Measurements from ENCODE around the gene ASH1L. TPM values are rescaled to one million over a fixed set of nuclear protein-coding genes. Genes with fewer than 3 reads are reported as not detected.
A peak's percentile ranks its signal among the peaks of the same experiment; 100 is the strongest.

ASH1L gene
- total and polyA plus RNA-seq, 2 experiments from 2014 or later, result 23.6 to 24.7 TPM

DNA sequence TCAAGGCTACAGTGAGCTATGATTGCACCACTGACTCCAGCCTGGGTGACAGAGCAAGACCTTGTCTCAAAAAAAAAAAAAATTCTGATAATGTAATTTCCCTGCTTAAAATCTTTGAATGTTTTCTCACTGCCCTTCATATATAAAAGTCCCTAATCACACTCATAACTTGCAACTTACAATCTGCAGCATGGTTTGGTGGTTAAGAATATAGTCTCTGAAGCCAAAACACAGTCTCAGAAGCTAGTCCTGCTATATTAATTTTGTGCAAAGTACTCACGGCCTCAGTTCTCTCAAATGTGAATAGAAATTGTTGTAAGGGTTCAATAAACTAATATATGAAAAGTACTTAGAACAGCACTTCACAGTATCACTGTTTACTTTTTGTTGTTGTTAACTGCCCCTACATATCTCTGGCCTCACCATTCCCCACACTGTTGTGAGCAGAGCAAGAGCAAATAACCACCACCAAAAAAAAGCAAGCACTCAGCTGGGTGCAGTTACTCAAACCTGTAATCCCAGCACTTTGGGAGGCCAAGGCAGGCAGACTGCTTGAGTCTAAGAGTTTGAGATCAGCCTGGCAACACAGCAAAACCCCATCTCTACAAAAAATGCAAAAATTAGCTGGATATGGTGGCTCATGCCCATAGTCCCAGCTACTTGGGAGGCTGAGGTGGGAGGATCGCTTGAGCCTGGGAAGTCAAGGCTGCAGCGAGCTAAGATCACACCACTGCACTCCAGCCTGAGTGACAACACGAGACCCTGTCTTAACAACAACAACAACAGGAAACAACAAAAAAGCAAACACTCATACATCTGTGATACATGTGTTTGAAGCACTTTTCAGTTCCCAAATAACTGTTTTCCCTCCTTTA is 22.4 kb downstream of the ASH1L start:
- ATAC-seq (no peak; the same call in 2 of the 3 replicates), DNase-seq (ENCODE audit: low spot score) (no peak)
- Histone ChIP-seq H3K36me3 (ENCODE audit: insufficient read depth) (no peaks in the 10 kb centered on the region; the same call in 1 of the 2 replicates), H3K9me2 (ENCODE audit: insufficient read depth) (no peaks in the 10 kb centered on the region), H3K4me2 (no peak overlapping the region), H3K27me3 (ENCODE audit: insufficient read depth) (no peaks in the 10 kb centered on the region), H3F3A (replicated peaks; ENCODE audit: low read depth) (no peaks in the 10 kb centered on the region), H3K4me3 (no peak overlapping the region), H4K20me1 (replicated peaks; ENCODE audit: insufficient read depth) (peaks cover 50% of the 10 kb centered on the region), H3K79me2 (replicated peaks; ENCODE audit: insufficient read depth) (peaks cover 100% of the 10 kb centered on the region), H3K4me1 (ENCODE audit: insufficient read depth) (no peaks in the 10 kb centered on the region), H3K27ac (ENCODE audit: low read depth) (peak overlapping the region; percentile 60), H2AFZ (no peak overlapping the region)
- Mint-ChIP-seq H3K27ac (peak overlapping the region; percentile 31; the same call in 1 of the 2 replicates), H3K27me3 (ENCODE audit: insufficient read depth, low read depth, poor library complexity) (no peaks in the 10 kb centered on the region), H3K36me3 (ENCODE audit: low read depth) (no peaks in the 10 kb centered on the region), H3K4me3 (no peak overlapping the region), H3K4me1 (peaks cover 9% of the 10 kb centered on the region), H3K9me3 (no peaks in the 10 kb centered on the region)
- TF ChIP-seq ZNF331 (CRISPR knock-in tag; IDR thresholded peaks at IDR 0.05; ENCODE audit: low read depth) (no peak), EZH2 (IDR thresholded peaks at IDR 0.05; ENCODE audit: low read depth, unreplicated experiment) (no peak), CREB1 (CRISPR knock-in tag; IDR thresholded peaks at IDR 0.05; ENCODE audit: low read depth) (no peak), STAT1 (IDR thresholded peaks at IDR 0.05; ENCODE audit: unreplicated experiment) (no peak), NANOG (IDR thresholded peaks at IDR 0.05; ENCODE audit: borderline replicate concordance) (no peak), ZNF462 (CRISPR knock-in tag; IDR thresholded peaks at IDR 0.05) (no peak), CTCF (conservative IDR thresholded peaks at IDR 0.05; ENCODE audit: low read depth in 2 of 2) (no peak), ETS1 (IDR thresholded peaks at IDR 0.05) (no peak), EZH2phosphoT487 (IDR thresholded peaks at IDR 0.05; ENCODE audit: unreplicated experiment) (no peak), ZNF114 (CRISPR knock-in tag; IDR thresholded peaks at IDR 0.05) (no peak), JUNB (IDR thresholded peaks at IDR 0.05; ENCODE audit: unreplicated experiment) (no peak), POLR2AphosphoS5 (IDR thresholded peaks at IDR 0.05; ENCODE audit: low read depth) (no peak)
- TF ChIP-seq, protein P1, sequence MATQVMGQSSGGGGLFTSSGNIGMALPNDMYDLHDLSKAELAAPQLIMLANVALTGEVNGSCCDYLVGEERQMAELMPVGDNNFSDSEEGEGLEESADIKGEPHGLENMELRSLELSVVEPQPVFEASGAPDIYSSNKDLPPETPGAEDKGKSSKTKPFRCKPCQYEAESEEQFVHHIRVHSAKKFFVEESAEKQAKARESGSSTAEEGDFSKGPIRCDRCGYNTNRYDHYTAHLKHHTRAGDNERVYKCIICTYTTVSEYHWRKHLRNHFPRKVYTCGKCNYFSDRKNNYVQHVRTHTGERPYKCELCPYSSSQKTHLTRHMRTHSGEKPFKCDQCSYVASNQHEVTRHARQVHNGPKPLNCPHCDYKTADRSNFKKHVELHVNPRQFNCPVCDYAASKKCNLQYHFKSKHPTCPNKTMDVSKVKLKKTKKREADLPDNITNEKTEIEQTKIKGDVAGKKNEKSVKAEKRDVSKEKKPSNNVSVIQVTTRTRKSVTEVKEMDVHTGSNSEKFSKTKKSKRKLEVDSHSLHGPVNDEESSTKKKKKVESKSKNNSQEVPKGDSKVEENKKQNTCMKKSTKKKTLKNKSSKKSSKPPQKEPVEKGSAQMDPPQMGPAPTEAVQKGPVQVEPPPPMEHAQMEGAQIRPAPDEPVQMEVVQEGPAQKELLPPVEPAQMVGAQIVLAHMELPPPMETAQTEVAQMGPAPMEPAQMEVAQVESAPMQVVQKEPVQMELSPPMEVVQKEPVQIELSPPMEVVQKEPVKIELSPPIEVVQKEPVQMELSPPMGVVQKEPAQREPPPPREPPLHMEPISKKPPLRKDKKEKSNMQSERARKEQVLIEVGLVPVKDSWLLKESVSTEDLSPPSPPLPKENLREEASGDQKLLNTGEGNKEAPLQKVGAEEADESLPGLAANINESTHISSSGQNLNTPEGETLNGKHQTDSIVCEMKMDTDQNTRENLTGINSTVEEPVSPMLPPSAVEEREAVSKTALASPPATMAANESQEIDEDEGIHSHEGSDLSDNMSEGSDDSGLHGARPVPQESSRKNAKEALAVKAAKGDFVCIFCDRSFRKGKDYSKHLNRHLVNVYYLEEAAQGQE (IDR thresholded peaks at IDR 0.05; ENCODE audit: unreplicated experiment), result no peak

Measured in GM23338 (cell line).